ENCODE measurements around the gene CCDC93. TPM values are rescaled to one million over a fixed set of nuclear protein-coding genes. Genes with fewer than 3 reads are reported as not detected.

Gene CCDC93
- total RNA-seq, 6 experiments from 2014 or later = 13.4 to 17.2 (median 14.4) TPM

DNA sequence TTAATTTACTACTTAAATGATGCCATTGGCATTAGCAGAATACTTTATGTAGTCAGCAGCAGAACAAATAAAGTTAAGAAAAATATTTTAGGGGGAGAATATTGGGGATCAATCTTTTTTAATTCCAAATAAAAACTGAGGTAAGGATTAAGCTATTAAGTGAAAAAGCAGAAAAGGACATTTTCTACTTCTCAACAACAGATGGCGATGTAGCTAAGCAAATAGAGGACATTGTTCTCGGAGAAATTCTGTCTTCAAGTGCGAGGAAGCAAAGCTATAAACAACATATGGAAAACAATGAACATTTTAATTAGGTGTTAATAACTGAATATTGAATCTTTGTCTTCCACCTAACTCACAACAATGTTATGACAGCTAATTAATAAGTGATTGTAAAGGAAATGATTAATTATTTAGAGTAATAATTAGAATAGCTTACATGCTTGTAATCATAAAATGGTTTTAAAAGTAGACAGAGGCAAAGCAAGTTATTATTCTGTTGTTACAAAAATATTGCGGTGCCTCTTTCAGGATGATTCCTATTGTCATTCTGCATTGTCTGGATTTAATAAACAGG lies 32.9 kb upstream of the CCDC93 start:
- Mint-ChIP-seq H3K9me3 (no peaks in the 10 kb centered on the region), H3K4me3 (no peak overlapping the region; the same call in 1 of the 2 replicates), H3K36me3 (ENCODE audit: low read depth) (no peaks in the 10 kb centered on the region), H3K27me3 (ENCODE audit: insufficient read depth) (peaks cover 10% of the 10 kb centered on the region; the same call in 1 of the 2 replicates), H3K27ac (no peak overlapping the region), H3K4me1 (ENCODE audit: low read depth) (peaks cover 21% of the 10 kb centered on the region)
- DNase-seq = peak; percentile 27
- TF ChIP-seq, protein P1, sequence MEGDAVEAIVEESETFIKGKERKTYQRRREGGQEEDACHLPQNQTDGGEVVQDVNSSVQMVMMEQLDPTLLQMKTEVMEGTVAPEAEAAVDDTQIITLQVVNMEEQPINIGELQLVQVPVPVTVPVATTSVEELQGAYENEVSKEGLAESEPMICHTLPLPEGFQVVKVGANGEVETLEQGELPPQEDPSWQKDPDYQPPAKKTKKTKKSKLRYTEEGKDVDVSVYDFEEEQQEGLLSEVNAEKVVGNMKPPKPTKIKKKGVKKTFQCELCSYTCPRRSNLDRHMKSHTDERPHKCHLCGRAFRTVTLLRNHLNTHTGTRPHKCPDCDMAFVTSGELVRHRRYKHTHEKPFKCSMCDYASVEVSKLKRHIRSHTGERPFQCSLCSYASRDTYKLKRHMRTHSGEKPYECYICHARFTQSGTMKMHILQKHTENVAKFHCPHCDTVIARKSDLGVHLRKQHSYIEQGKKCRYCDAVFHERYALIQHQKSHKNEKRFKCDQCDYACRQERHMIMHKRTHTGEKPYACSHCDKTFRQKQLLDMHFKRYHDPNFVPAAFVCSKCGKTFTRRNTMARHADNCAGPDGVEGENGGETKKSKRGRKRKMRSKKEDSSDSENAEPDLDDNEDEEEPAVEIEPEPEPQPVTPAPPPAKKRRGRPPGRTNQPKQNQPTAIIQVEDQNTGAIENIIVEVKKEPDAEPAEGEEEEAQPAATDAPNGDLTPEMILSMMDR (IDR thresholded peaks at IDR 0.05) = peak; percentile 76

DNA sequence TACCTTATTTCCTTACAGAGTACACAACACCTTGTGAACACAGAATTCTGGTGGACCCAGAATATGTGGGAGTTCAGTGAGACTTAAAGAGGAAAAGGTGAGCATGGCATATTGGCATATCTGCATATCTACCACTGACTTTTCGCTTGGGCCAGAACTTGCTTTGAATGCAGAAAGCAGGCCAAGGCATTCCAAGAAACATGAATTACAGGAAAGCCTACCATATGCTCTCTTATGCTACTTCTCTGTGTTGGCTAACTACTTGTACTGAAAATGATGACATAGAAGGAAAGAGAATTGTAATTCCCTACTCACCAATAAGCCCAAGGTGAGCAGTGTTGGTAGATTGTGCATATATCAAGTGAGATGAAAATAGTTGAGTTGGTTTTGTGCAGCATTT lies 31.4 kb upstream of the CCDC93 start:
- Mint-ChIP-seq H3K4me1 (ENCODE audit: low read depth) (peaks cover 21% of the 10 kb centered on the region), H3K9me3 (no peaks in the 10 kb centered on the region), H3K4me3 (no peak overlapping the region), H3K27me3 (ENCODE audit: insufficient read depth) (peaks cover 8% of the 10 kb centered on the region; the same call in 1 of the 2 replicates), H3K36me3 (ENCODE audit: low read depth) (no peaks in the 10 kb centered on the region), H3K27ac (no peak overlapping the region)
- TF ChIP-seq, protein P1 (IDR thresholded peaks at IDR 0.05) = no peak
- DNase-seq = no peak

DNA sequence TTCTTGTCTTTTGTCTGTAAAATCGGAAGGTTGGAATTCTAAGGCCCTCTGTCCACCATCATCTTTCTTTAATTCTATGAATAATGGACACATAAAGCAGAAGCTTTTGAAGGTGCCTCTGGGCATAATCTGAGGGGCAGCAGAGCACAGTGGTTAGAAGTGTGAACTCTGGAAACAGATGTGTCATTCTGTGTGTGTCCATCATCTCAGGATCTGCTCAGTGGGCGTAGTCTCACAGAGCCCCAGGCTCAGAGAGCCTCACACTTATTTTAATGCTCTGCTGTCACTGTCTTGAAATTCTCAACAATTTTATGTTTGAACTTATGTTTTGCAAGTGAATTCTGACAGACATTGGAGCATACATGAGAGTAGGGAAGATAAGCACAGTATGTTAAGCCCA lies 31.0 kb upstream of the CCDC93 start:
- no peak for DNase-seq
- no peaks in the 10 kb centered on the region for H3K36me3 Mint-ChIP-seq (ENCODE audit: low read depth)
- TF ChIP-seq, protein P1 (IDR thresholded peaks at IDR 0.05) = no peak
- no peak overlapping the region for H3K27ac Mint-ChIP-seq
- H3K4me3 Mint-ChIP-seq = no peak overlapping the region
- no peaks in the 10 kb centered on the region for H3K9me3 Mint-ChIP-seq
- H3K4me1 Mint-ChIP-seq (ENCODE audit: low read depth) = peaks cover 21% of the 10 kb centered on the region
- peaks cover 8% of the 10 kb centered on the region; the same call in 1 of the 2 replicates for H3K27me3 Mint-ChIP-seq (ENCODE audit: insufficient read depth)

DNA sequence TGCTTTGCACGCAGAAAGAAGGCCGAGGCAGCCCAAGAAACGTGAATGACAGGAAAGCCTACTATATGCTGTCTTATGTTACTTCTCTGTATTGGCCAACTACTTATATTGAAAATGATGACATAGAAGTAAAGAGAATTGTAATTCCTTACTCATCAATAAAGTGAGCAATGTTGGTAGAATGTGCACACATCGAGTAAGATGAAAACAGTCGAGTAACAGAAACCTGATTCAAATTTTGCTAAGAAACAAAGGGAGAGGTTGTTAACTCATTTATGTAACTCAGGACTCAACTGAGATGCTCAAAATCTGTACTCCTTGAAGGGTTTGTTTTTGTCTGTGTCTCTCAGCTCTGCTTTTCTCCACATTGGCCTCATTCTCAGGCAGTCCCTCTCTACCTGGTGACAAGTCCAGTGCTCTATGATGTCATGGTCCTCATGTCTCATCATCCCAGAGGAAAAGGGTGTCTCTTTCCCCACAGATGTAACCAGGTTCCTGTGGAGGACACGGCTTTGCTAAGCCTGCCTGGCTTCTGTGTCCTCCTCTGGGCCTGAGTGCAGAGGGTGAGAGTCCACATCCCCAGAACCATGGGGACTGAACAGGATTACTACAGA lies 30.3 kb upstream of the CCDC93 start:
- DNase-seq = no peak
- no peaks in the 10 kb centered on the region for H3K36me3 Mint-ChIP-seq (ENCODE audit: low read depth)
- H3K9me3 Mint-ChIP-seq = no peaks in the 10 kb centered on the region
- H3K4me1 Mint-ChIP-seq (ENCODE audit: low read depth) = peaks cover 21% of the 10 kb centered on the region
- TF ChIP-seq, protein P1 (IDR thresholded peaks at IDR 0.05) = no peak
- H3K27me3 Mint-ChIP-seq (ENCODE audit: insufficient read depth) = peaks cover 8% of the 10 kb centered on the region; the same call in 1 of the 2 replicates
- no peak overlapping the region for H3K27ac Mint-ChIP-seq
- H3K4me3 Mint-ChIP-seq = no peak overlapping the region

DNA sequence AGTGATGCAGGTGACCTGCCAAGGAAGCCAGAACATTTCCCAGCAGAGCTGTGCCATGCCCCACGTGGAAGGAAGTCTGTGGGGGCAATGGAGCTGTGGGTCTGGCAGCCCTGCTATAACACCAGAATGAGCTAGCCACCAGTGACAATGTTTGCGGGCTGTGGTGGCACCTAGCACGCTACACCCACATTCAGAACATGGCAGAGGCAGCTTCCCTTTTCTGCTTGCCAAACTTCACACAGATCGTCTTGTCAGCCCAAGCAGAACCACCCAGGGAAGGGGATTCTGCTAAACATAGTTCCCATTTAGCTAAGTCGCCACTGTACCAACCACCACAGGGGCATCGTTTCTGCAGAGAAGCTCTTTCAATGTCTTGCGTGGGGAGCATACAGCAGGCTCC lies 27.0 kb upstream of the CCDC93 start:
- peaks cover 7% of the 10 kb centered on the region for H3K9me3 Mint-ChIP-seq
- H3K27ac Mint-ChIP-seq = no peak overlapping the region
- H3K27me3 Mint-ChIP-seq (ENCODE audit: insufficient read depth) = peaks cover 10% of the 10 kb centered on the region
- peaks cover 2% of the 10 kb centered on the region; the same call in 1 of the 2 replicates for H3K36me3 Mint-ChIP-seq (ENCODE audit: low read depth)
- no peak overlapping the region for H3K4me3 Mint-ChIP-seq
- no peaks in the 10 kb centered on the region for H3K4me1 Mint-ChIP-seq (ENCODE audit: low read depth)
- no peak for DNase-seq
- TF ChIP-seq, protein P1 (IDR thresholded peaks at IDR 0.05) = no peak

All from HFFc6 (cell line).